ENCODE results near the gene ZNF175.
"Not testable (repeated sequence)": the region's sequence is repeated elsewhere in the genome, so short reads cannot be mapped to it uniquely, and the experiment has no call there.

Gene ZNF175

GRCh38 chr19:51593138-51593890 is 22.2 kb downstream of the ZNF175 start:
- DNase-seq: no peak

DNA sequence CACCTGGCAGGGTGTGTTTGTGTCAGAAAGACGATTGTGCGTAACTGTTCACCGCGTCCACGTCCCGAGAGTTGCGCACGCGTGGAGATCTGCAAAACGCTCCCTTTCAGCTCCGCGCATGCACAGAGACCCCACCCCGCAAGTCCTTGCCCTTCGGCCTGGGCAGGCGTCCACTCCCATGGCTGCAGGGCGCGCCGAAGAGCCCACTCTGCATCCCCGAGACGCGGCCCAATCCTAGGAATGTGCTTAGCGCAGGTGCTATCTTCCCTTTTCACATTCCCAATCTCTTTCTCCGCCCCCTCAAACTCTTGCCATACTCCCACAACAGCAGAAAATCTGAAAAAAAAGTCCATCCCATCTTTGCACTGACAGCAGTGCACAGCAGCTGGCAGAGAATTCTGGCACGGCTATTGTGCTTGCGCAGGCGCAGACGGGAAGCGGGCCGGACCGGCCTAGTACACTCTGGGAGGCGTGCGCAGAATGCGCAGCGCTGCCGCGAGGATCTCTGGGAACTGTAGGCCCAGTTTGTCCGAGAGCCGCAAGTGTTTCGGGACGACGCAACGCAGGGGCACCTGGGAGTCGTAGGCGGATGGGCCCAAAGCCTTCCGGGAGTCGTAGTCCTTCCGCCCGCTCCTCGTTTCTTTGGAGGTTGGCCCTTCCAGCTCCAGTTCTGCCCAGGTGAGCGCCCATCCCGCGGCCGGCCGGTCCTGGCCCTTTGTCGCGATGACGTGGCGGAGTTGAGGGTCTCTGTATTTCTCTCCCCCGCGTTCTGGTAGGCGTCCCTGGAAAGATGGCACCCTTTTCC is 23.1 kb downstream of the ZNF175 start:
- peak; percentile 97 for DNase-seq

DNA sequence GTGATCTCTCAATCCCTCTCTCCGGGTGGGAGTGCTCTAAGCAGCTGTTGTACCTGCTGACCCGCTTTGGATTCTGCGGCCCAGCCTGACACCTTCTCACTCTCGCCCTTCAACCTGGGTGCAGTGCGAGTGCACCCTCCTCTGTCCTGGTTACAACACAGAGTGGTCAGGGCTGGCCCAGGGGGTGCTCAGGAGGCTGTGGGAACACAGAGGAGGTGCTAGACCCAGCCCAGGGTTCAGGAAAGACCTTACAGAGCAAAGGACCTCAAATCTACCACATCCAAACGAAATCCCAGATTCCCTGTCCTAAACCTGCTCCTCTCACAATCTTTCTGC is 23.7 kb downstream of the ZNF175 start:
- no peak for DNase-seq

DNA sequence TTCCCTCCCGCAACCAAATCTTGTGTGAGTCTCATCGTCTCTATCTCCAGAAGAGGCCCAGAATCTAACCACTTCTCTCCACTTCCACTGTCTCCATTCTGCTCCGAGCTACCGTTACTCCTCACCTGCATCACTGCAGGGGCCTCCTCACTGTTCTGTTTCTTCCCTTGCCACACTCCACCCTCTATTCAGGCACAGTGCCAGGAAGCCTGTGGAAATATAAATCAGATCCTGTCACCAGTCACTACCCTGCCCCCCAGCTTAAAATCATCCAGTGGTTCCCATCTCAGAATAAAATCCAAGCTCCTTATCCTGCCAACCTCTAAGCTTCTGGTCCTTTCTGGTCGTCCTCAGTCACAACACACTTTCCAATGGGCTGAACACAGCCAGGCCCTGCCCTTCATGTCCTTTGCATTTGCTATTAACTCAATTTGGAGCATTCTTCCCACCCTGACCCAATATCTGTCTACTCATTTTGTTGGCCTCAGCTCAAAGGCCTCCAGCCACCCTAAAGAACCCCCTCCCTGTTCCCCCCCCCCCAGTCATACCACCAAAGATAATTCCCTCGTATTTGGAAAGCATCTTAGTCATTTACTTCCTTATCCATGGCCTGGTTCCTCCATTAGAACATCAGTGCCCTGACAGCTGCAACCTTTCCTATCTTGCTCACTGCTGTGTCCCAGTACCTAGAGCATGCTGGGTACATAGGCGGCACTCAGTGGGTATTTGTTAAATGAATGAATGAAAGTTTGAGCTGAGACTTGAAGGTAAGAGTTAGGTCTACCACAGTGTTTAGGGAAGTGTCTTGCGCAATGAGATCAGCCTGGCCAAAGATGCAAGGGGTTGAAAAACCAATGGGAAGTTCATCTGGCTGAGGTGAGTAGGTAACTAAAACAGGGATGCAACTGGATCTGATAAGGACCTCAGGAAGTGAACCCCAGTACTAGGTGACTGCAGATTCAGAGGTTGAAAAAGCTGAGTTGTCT is 24.4 kb downstream of the ZNF175 start:
- DNase-seq: no peak

GRCh38 chr19:51598159-51598915 is 27.3 kb downstream of the ZNF175 start:
- DNase-seq: no peak

DNA sequence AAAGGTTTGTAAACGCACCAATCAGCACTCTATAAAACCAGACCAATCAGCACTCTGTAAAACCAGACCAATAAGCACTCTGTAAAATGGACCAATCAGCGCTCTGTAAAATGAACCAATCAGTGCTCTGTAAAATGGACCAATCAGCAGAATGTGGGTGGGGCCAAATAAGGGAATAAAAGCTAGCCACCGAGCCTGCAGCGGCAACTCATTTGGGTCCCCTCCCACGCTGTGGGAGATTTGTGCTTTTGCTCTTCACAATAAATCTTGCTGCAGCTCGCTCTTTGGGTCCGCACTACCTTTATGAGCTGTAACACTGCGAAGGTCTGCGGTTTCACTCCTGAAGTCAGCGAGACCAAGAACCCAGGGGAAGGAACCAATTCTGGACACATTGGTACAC is 28.0 kb downstream of the ZNF175 start:
- DNase-seq: no peak

GRCh38 chr19:51600940-51601580 is 30.0 kb downstream of the ZNF175 start:
- DNase-seq: no peak

- no peak for DNase-seq
Observed at GRCh38 chr19:51602189-51602854, 31.2 kb downstream of the ZNF175 start.

DNA sequence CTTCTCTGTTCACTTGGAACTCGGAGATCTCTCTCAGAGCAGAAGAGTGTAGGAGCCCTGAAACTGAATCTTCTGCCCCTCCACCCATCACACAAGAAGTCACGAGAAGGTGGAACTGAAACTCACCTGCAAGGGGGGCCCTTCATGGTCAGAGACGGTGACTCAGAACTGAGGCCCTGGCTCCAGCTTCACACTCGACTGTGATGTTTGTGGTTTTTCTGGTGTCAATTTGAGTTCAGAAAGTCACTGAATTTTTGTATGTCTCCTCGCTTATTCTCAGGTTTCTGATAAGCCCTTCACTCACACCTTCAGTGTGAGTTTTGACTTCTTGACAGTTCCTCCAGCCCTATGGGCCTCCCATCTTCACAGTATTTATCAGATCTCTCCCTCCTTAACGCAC is 36.0 kb downstream of the ZNF175 start:
- no peak for DNase-seq

DNA sequence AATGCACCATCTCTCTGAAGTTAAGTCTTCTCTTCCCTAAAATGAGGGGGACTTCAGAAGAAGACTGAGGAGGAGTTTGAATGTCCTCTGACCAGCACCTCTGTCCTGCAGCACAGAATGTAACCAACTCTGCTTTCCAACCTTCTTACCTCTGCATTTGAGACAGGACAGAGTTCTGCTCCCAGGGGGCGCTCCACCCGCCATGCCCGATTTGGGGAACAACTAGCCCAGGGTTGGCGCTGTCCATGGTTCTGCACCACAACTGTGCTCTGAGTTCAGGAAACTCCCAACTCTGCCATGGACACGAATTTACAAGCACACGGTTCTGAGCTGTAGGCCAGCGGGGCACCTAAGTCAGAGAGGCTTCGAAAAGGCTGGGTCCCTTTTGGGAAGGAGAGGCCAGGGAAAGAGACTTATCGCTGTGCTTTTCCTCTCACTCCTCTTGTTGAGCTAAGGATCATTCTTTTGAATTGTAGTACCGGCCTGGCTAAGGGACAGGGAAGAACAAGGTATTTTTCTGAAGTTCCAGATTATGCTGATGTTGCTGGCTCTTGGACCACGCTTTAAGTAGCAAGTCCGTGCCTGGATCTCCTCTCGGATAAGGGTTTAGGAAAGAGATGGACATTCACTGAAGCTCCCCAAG is 37.0 kb downstream of the ZNF175 start:
- DNase-seq: peak; percentile 53

- no peak for DNase-seq
Observed at GRCh38 chr19:51610576-51610975, 39.5 kb downstream of the ZNF175 start.

- DNase-seq: no peak
Observed at GRCh38 chr19:51614789-51615188, 43.7 kb downstream of the ZNF175 start.

DNA sequence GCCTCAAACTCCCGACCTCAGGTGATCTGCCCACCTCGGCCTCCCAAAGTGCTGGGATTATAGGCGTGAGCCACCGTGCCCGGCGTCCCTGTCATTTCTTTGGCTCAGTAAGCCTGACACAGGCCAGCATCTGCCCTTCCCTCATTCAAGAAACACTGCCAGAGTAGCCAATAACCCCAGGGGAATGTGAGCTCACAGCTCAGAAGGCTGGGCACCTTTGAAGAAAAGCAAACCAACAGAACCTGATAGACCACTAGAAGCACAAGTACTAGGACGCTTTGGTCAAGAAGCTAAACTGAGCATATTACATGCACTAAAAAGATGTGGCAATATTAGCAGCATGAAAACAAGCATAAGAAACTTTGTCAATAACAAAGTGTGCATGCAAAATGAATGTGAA is 44.9 kb downstream of the ZNF175 start:
- no peak for DNase-seq

- DNase-seq: no peak
Observed at GRCh38 chr19:51621178-51621577, 50.1 kb downstream of the ZNF175 start.

DNA sequence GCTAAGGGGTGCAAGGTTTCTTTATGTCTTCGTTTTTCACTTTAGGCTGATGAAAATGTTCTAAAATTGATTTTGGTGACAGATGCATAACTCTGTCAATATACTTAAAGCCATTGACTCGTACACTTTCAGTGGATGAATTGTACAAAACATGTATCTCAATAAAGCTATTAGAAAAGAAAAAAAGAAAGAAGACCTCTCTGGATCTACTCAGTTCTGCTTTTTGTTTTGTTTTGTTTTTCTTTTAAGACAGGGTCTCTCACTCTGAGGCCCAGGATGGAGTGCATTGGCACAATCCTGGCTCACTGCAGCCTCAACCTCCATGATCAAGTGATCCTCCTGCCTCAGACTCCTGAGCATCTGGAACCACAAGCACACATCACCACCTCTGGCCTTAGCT is 55.6 kb downstream of the ZNF175 start:
- DNase-seq: no peak

DNA sequence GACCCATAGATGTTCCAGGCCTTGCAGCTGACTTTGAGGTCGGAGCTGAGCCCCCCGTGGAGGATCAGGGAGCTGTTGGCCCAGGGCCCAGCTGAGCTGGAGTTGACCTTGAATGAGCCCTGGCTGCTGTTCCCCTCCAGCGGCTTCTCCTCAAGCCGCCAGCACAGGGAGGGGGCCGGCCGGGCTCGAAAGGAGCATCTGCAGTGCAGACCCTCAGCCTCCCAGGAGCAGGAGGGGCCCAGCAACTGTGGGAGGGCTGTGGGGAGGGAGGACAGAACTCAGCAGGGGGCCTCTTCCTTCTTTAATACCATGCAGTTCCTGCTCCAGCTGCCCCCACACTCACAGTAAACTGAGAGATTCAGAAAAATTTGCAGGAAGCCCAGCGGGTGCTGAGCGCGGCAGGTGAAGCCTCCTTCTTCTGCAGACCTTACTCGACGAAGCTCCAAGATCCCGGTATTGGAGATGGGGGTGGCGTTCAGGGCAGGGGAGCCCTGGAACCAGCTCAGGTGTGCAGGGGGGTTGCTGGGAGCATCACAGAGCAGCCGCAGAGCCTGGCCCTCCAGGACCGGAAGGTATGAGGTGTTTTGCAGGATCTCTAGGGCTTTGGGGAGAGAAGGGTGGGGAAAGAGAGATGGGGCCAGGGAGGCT is 56.5 kb downstream of the ZNF175 start:
- no peak for DNase-seq

DNA sequence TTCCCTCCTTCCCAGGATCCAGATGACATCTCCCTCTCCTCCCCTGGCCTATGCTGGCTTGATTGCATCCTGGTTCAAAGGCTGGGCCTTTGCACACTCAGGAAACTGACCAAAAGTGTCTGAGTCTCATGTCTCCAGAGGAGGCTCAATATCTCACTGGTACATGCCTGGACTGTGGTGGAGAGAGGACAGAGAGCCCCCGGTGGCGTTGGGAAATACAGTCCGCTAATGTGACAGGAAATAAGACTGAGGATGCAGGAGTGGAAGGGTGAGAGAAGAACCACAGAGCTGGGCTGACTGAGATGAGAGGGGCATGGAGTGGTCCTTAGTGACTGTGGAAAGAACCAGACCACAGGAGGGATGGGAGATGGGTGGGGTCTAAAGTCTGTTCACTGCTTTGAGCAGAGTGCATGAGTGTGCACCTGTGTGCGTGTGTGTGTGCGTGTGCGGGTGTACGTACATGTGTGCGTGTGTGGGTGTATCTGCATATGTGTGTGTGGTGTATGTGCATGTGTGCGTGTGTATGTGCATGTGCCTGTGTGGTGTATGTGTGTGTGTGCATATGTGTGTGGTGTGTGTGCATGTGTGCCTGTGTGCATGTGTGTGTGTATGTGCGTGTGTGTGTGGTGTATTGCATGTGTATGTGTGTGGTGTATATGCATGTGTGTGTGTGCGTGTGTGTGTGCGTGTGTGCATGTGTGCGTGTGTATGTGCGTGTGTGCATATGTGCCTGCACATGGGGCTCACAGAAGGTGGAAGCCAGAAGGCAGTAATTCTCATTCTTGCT is 57.3 kb downstream of the ZNF175 start:
- DNase-seq: no peak

DNA sequence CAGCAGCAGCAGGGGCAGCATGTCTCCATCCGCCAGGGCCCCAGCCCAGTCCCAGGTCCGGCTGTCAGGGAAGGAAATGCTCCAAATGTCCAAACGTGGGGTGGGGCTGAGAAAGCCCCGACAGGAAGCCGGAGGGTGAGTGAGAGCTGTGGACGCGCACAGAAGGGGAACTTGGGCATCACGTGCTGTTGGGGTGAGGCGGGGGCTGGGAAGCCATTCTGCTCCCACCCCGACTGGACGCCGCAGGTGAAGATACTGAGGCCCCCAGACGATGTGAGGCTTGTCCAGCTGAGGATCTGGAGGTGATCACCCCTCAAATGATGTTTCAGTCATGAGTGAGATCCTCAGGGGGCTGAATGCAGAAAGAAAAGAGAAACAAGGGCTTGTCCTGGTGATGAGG is 59.2 kb downstream of the ZNF175 start, which contains the start of gene SIGLEC5:
TSS of gene SIGLEC5 (minus strand) at position 87 of the 400 bp plus-strand sequence. CDS start at position 21, 66 bp downstream.
- not testable (repeated sequence) for DNase-seq

GRCh38 chr19:51632126-51632525 is 61.0 kb downstream of the ZNF175 start:
- no peak for DNase-seq
